Activated naive CD8-positive, alpha-beta T cell treated with anti-CD3 and anti-CD28 coated beads for 36 hours (primary cell): ENCODE results near the gene PDE1C. TPM values are rescaled to one million over a fixed set of nuclear protein-coding genes. Genes with fewer than 3 reads are reported as not detected.

Experiments
- DNase-seq: peaks from one replicate; pipeline ENCODE4 v3.0.0; 2021
- H3K27ac Mint-ChIP-seq: one replicate; pipeline ENCODE4 v1.8.0; 2022; ENCODE audit warnings: mild to moderate bottlenecking, moderate library complexity, mixed read lengths
- H3K27me3 Mint-ChIP-seq: one replicate; pipeline ENCODE4 v1.8.0; 2022; ENCODE audit warnings: mild to moderate bottlenecking, mixed read lengths
- H3K36me3 Mint-ChIP-seq: one replicate; pipeline ENCODE4 v1.8.0; 2021; ENCODE audit warnings: mild to moderate bottlenecking, mixed read lengths
- H3K4me1 Mint-ChIP-seq: one replicate; pipeline ENCODE4 v1.8.0; 2021; ENCODE audit warnings: mixed read lengths
- H3K4me3 Mint-ChIP-seq: one replicate; pipeline ENCODE4 v1.8.0; 2022; ENCODE audit warnings: mild to moderate bottlenecking, moderate library complexity, mixed read lengths
- H3K9me3 Mint-ChIP-seq: one replicate; pipeline ENCODE4 v1.8.0; 2022; ENCODE audit warnings: mixed read lengths
- total RNA-seq, 2 experiments: library from RNA; stranded (reverse); gene quantifications; one replicate each; pipeline ENCODE4 v1.2.3, GENCODE V29; 2021

Gene PDE1C
- not detected for total RNA-seq

DNA sequence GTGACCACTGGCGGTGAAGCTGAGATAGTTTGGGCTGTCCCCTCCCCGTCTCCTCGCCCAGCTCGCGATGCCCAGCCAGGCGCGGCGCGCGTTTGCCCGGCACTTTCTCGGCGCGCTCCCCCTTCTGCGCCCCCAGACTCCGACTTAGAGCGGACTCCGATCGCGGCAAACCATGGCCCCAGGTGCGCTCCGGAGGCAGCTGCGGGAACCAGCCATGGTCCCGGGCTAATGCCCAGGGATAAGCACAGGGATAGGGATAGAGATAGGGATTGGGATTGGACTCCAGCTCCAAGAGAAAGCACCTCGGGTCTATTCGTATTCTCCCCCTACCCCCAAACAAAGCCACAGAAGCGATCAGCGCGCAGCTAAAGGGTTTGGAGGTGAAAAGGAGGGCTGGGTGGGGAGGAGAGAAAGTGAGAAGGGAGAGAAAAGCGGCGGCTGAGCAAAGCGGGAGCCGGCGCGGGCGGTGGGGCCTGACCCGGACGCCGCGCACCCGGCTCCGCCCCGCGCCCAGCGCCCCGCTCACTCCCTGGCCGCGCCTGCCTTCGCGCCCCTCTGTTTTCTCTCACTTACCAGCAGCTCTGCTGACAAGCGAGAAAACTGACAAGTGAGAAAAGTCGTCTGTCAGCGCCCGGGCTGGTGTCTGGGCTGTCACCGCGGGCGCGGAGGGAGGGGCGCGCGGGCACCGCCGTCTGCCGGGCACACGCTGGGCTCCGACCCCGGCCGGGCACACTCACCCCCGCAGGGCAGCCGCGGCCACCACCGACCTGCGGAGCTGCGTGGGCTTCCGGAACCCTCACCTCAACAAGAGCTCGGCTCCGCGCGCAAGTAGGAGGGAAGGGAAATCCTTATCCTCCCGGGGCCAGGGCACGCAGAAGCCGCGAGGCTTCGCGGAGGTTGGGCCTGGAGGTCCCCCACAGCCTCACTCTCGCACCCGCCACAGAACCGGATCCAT, at the start of gene PDE1C:
Gene PDE1C (minus strand): TSS at position 2 of the 955 bp plus-strand sequence.
- H3K4me3 Mint-ChIP-seq: no peak within 1 kb of the TSS
- H3K9me3 Mint-ChIP-seq: no peaks in the 10 kb centered on the region
- no peaks in the 10 kb centered on the region for H3K36me3 Mint-ChIP-seq
- peaks cover 34% of the 10 kb centered on the region for H3K27me3 Mint-ChIP-seq
- no peaks in the 10 kb centered on the region for H3K4me1 Mint-ChIP-seq
- DNase-seq: no peak
- no peak within 1 kb of the TSS for H3K27ac Mint-ChIP-seq

DNA sequence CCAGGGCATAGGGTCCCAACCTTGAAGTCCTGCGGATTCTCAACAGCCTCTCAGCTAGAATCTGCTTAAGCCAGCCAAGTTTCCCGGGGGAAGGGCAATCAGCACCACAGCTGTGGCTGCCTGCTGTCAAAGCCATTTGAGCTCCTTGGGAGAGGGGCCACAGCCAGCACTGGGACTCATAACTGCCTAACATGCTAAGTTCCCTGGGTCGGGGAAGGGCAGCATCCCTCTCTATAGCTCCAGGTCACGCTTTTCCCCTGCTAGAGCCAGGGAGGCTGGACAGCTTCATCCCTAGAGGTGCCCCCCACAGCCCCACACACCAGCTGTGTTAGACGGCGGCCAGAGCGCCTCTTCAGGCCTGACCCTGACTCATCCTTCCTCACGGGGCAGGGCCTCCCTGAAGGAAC, 49.6 kb upstream of the PDE1C start:
- no peak overlapping the region for H3K27ac Mint-ChIP-seq
- no peak for DNase-seq
- no peaks in the 10 kb centered on the region for H3K27me3 Mint-ChIP-seq
- H3K4me3 Mint-ChIP-seq: no peak overlapping the region
- H3K9me3 Mint-ChIP-seq: peaks cover 16% of the 10 kb centered on the region
- no peaks in the 10 kb centered on the region for H3K36me3 Mint-ChIP-seq
- no peaks in the 10 kb centered on the region for H3K4me1 Mint-ChIP-seq

DNA sequence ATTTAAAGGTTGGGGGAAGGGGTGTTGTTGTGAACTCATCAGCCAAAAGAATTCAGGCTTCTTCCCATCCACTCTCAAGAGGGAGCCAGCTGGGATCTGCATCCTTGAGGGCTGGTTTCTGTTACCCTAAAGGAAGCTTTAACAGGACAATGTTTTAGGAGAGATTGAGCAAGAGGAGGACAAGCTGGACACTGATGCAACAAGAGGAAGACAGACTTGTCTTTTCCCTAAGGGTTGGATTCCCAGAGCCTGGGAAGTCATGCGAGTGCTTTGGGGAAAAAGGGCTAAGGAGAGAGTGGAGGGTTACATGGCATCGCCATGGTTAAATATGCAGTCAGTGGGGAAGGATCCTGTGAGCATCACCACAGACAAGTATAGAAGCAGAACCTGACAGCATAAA, 47.6 kb upstream of the PDE1C start:
- no peak for DNase-seq
- no peak overlapping the region for H3K27ac Mint-ChIP-seq
- H3K4me3 Mint-ChIP-seq: no peak overlapping the region
- H3K36me3 Mint-ChIP-seq: no peaks in the 10 kb centered on the region
- H3K4me1 Mint-ChIP-seq: no peaks in the 10 kb centered on the region
- H3K9me3 Mint-ChIP-seq: peaks cover 8% of the 10 kb centered on the region
- no peaks in the 10 kb centered on the region for H3K27me3 Mint-ChIP-seq

DNA sequence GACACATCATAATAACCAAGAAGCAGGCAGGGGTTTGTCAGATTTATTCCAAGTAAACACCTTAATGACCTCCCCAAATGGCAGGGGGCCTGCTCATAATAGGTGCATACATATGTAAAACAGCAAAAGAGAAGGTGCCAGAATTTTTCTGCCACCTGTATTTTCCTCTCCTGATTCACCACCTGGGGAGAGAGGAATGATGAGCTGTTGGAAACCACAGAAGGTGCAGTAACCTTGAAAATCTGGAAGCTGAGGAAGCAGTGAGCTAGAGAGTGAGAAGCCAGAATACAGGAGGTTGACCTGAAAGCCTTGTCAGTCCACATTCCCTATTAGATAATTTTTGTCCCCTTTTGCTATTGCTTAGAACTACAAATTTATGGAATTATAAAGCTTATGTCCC, 46.2 kb upstream of the PDE1C start:
- H3K27me3 Mint-ChIP-seq: no peaks in the 10 kb centered on the region
- DNase-seq: no peak
- H3K9me3 Mint-ChIP-seq: peaks cover 7% of the 10 kb centered on the region
- H3K27ac Mint-ChIP-seq: no peak overlapping the region
- H3K4me1 Mint-ChIP-seq: no peaks in the 10 kb centered on the region
- H3K4me3 Mint-ChIP-seq: no peak overlapping the region
- H3K36me3 Mint-ChIP-seq: no peaks in the 10 kb centered on the region

DNA sequence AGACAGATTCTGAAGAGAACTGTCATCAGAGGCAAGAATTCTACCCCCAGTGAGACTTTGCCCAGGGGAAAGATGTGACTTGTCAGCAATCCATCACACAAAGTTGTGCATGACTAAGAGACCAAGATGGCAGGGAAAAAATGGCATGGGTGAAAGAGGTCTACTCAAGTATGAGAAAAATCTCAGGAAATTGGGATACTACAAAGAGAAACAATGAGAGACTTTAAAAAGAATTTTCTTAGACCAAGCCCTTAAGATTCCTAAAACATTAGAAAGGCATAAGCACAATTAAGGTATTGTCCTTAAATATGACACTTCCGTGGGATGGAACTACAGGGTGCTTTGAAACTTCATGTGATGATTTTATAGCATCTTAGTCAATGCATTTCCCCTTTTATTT, 45.6 kb upstream of the PDE1C start:
- H3K27me3 Mint-ChIP-seq: no peaks in the 10 kb centered on the region
- H3K4me1 Mint-ChIP-seq: no peaks in the 10 kb centered on the region
- no peaks in the 10 kb centered on the region for H3K36me3 Mint-ChIP-seq
- no peak for DNase-seq
- H3K27ac Mint-ChIP-seq: no peak overlapping the region
- no peak overlapping the region for H3K4me3 Mint-ChIP-seq
- H3K9me3 Mint-ChIP-seq: peaks cover 7% of the 10 kb centered on the region

DNA sequence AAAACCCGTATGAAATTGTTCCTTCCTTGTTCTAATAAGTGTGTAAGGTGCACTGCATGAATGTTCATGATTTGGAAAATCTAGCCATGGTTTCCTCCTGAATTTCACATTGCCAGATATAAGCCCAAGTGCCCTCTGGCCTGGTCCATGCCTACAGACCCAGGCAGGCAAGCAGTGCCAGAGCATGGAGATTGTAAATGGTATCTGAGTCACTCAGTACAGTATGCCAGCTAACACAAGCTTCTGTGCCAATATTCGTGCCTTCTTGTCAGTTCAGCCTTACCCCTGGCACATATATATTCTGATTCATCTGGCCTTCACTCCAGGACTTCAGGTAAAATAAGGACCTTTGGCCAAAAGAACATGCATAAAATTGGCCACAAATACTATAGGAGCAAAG, 38.4 kb upstream of the PDE1C start:
- Mint-ChIP-seq H3K27me3 (no peaks in the 10 kb centered on the region), H3K9me3 (peaks cover 18% of the 10 kb centered on the region), H3K27ac (no peak overlapping the region), H3K4me1 (no peaks in the 10 kb centered on the region), H3K4me3 (no peak overlapping the region), H3K36me3 (no peaks in the 10 kb centered on the region)
- DNase-seq: no peak

DNA sequence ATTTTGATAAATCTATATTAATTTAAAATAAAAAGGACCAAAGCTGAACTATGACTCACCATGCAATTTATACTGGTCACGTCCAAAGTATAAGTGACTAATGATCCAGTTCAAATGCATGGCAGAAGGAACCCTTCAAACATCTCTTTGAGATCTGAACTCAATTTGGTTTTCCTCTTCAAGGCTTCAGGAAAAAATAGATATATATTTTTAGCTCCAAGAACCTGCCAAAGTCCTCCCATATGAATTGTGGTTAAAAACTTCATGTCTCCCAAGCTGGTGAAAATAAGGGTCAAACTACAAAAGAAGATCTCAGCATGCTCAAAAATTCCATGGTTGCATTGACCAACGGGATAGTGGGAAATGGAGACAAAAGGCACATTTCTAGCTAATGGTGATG, 34.6 kb upstream of the PDE1C start:
- Mint-ChIP-seq H3K9me3 (peaks cover 16% of the 10 kb centered on the region), H3K4me1 (no peaks in the 10 kb centered on the region), H3K27me3 (no peaks in the 10 kb centered on the region), H3K4me3 (no peak overlapping the region), H3K36me3 (no peaks in the 10 kb centered on the region), H3K27ac (no peak overlapping the region)
- no peak for DNase-seq

DNA sequence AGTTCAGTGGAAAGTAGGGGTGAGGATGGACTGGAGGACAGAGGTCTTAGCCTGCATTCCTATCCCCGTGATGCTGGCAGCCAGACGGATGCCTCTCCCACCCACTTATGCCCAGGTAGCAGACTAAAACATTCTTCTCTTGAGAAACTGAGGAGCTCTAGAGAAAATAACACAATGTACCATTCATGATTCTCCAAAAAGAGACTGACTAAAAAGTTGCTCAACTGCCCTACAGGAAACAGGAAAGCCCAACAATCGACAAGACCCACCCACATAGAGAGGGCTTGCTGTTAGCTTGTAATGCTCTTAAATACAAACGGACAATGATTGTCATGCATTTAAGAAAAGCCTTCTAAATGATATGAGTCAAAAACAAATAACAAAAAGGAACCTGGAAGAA, 33.2 kb upstream of the PDE1C start:
- Mint-ChIP-seq H3K4me3 (no peak overlapping the region), H3K27me3 (no peaks in the 10 kb centered on the region), H3K36me3 (no peaks in the 10 kb centered on the region), H3K27ac (no peak overlapping the region), H3K9me3 (peaks cover 14% of the 10 kb centered on the region), H3K4me1 (no peaks in the 10 kb centered on the region)
- DNase-seq: no peak

DNA sequence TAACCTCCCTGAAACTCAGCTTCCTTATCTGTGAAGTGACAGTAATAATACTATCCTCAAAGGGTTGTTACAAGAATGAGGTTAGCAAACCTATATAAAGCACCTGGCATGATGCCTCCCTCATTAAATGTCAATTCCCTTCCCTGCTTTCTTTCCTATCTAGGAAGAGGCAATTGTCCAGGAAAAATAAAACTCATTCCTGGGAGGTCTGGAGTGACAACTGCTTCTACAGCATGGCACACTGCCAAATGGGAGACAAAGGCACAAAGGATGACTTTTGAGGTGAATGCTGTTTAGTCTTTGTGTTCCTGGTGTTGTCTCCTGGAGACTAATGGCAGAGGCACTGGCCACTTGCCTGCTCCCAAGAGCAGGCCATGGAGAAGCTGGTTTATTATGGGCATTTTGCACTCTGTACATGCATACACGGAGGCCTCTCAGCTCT, 32.2 kb upstream of the PDE1C start:
- DNase-seq: no peak
- H3K36me3 Mint-ChIP-seq: no peaks in the 10 kb centered on the region
- H3K9me3 Mint-ChIP-seq: peaks cover 12% of the 10 kb centered on the region
- no peaks in the 10 kb centered on the region for H3K4me1 Mint-ChIP-seq
- no peaks in the 10 kb centered on the region for H3K27me3 Mint-ChIP-seq
- no peak overlapping the region for H3K27ac Mint-ChIP-seq
- H3K4me3 Mint-ChIP-seq: no peak overlapping the region

DNA sequence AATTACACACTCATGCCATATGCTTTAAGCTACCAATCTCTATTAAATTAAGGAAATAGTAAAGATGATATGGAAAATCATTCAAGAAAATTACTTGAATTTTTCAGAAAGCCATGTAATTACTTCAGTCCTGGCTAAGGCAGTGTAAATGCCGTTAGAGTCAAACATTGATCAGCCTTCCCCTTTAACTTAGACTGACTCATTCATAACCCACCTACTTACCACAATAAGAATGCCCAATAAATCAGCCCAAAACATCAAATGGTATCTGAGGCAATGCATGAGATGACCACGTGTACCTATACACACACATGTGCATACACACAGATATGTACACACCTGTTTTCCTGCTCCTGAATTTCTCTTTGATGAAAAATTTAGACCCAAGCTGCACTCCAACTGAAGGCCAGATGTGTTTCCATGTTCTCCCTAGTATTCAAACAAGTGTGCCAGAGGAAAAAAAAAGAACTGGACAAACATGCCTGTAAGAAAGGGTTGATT, 30.2 kb upstream of the PDE1C start:
- Mint-ChIP-seq H3K36me3 (no peaks in the 10 kb centered on the region), H3K9me3 (peaks cover 10% of the 10 kb centered on the region), H3K27me3 (no peaks in the 10 kb centered on the region), H3K4me3 (no peak overlapping the region), H3K27ac (no peak overlapping the region), H3K4me1 (no peaks in the 10 kb centered on the region)
- no peak for DNase-seq

DNA sequence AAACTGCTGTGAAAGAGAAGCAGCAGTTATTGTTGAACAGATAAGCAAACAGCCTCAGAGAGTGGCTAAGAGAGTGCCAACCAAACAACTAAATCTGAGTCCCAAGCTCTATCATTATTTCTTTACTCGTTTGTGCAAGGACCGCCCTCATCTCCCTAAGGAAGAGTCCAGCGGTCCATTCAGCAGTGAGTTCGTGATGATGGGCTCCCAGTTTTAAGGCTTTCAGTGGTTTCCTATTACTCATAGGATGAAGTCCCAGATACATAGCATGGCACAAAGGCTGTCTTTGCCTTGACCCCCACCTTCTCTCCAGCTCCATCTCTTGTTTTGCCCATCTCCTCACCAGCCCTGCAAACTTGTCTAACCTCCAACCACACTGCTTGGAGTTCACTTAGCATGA, 24.3 kb upstream of the PDE1C start:
- H3K4me3 Mint-ChIP-seq: no peak overlapping the region
- no peaks in the 10 kb centered on the region for H3K36me3 Mint-ChIP-seq
- H3K27ac Mint-ChIP-seq: no peak overlapping the region
- no peaks in the 10 kb centered on the region for H3K4me1 Mint-ChIP-seq
- peaks cover 1% of the 10 kb centered on the region for H3K9me3 Mint-ChIP-seq
- no peaks in the 10 kb centered on the region for H3K27me3 Mint-ChIP-seq
- DNase-seq: no peak

DNA sequence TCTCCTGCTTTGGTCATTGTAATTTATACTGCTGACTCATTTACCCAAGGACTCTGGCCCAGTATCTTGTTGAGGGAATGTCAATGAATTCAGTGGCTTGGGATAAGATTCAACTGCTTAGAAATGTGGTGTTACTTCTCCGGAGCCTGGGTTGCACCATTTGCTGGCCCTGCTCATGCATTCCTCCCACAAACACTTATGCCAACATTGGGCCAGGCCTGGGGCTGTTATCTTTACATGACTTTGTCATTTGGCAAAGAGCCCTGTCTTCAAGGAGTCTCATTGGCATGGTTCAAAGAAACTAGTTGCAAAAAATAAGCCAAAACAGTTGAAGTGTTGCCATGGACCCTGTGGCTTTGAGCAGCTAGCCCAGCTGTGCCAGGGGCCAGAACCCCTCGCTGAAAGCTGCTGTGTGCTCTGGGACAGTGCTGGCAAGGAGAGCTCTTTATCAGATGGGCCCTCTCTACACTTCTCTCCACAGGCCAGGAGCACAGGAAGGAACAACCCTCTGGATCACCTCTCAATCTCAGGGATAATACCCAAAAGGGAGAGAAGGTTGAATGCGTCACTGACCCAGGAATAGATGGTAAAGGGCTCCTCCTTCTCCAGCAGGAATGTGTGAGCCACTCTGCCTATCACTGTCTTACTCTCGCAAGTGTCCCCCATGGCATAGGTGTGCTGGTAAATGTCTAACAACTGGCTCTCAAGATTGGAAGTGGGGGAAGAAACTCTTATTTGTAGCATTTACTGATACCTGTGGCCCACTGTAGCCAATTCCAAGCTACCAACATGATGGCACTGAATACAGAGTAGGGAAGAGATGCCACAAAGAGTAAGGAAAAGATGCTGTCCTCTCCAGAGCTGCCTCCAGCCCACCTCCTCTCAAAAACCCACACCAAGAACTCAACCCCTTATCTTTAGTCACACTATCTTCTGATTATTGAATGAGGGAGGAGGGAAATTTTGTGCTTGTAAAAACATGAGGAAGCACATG, 23.5 kb upstream of the PDE1C start:
- H3K4me3 Mint-ChIP-seq: no peak overlapping the region
- no peaks in the 10 kb centered on the region for H3K27me3 Mint-ChIP-seq
- no peaks in the 10 kb centered on the region for H3K36me3 Mint-ChIP-seq
- H3K4me1 Mint-ChIP-seq: no peaks in the 10 kb centered on the region
- H3K27ac Mint-ChIP-seq: no peak overlapping the region
- H3K9me3 Mint-ChIP-seq: peaks cover 1% of the 10 kb centered on the region
- no peak for DNase-seq

DNA sequence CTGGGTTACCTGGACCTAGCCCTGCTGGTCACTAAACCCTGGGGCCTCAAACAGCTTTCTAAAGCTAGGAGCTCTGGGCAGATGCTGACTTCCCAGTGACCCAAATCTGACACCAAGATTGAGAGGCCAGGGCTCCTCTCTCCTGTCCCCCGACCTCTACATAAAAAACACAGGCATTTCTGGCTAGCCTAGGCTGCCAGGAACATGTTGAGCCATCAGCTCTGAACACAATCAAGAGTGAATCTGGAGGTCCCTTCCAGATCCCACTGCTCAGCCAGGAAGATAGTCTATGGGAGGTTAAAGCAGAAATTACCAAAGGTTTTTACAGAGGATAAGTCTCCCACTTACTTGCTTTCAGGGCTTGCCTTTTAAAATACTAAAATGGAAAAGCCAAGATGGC, 22.1 kb upstream of the PDE1C start:
- Mint-ChIP-seq H3K36me3 (no peaks in the 10 kb centered on the region), H3K9me3 (peaks cover 1% of the 10 kb centered on the region), H3K27ac (no peak overlapping the region), H3K27me3 (no peaks in the 10 kb centered on the region), H3K4me1 (no peaks in the 10 kb centered on the region), H3K4me3 (no peak overlapping the region)
- no peak for DNase-seq

DNA sequence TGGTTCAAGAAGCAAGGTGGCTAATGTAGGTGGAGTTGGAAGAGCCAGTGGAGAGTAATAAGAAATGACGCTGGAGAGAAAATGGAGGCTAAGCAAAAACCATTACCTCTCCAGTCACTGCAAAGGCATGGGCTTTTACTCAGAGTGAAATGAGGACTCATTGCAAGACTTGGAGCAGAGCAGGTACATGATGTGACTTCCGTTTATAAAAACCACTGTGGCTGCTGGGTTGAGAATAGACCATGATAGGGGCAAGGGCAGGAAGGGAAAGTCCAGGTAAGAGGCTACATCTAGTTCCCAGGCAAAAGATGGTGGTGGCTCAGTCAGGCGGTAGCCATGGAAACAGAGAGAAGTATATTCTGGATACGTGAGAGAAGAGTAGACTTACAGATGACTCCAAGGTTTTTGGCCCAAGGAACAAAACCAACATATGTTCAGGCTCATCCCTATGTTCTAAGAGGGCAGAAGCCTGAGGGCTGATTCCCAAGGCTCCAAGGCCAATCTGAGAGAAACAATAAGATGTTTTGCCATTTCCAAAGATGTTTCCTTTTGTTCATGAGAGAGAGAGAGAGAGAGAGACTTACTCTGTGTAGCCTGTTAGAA, 21.5 kb upstream of the PDE1C start:
- no peak for DNase-seq
- H3K4me1 Mint-ChIP-seq: no peaks in the 10 kb centered on the region
- no peaks in the 10 kb centered on the region for H3K27me3 Mint-ChIP-seq
- no peaks in the 10 kb centered on the region for H3K36me3 Mint-ChIP-seq
- H3K27ac Mint-ChIP-seq: no peak overlapping the region
- peaks cover 1% of the 10 kb centered on the region for H3K9me3 Mint-ChIP-seq
- no peak overlapping the region for H3K4me3 Mint-ChIP-seq

DNA sequence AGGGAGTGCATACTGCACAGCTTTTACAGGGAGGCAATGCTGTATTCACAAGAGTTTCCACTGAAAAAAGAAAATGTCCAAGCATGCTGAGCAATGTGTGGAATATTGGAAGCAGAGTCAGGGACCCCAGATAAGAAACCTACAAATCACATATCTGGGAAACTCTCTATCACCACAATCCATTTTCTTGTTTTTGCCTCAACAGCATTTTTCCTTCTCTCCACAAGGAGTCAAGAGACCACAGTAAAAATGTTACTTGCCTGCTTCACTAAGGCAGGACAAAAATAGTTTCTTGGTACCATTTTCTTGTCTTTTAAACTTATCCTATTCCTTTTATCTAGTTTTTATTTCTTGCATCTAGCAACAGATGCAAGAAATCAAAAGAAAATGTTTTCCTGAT, 19.5 kb upstream of the PDE1C start:
- H3K27ac Mint-ChIP-seq: no peak overlapping the region
- no peaks in the 10 kb centered on the region for H3K27me3 Mint-ChIP-seq
- H3K4me3 Mint-ChIP-seq: no peak overlapping the region
- no peaks in the 10 kb centered on the region for H3K36me3 Mint-ChIP-seq
- no peak for DNase-seq
- peaks cover 3% of the 10 kb centered on the region for H3K9me3 Mint-ChIP-seq
- no peaks in the 10 kb centered on the region for H3K4me1 Mint-ChIP-seq
